ENCODE data around the gene PRRT2.
"Not testable (repeated sequence)": the region's sequence is repeated elsewhere in the genome, so short reads cannot be mapped to it uniquely, and the experiment has no call there.

The PRRT2 gene

GRCh38 chr16:29812754-29813643, 1.0 kb downstream of the PRRT2 start:
- no peak for DNase-seq

DNA sequence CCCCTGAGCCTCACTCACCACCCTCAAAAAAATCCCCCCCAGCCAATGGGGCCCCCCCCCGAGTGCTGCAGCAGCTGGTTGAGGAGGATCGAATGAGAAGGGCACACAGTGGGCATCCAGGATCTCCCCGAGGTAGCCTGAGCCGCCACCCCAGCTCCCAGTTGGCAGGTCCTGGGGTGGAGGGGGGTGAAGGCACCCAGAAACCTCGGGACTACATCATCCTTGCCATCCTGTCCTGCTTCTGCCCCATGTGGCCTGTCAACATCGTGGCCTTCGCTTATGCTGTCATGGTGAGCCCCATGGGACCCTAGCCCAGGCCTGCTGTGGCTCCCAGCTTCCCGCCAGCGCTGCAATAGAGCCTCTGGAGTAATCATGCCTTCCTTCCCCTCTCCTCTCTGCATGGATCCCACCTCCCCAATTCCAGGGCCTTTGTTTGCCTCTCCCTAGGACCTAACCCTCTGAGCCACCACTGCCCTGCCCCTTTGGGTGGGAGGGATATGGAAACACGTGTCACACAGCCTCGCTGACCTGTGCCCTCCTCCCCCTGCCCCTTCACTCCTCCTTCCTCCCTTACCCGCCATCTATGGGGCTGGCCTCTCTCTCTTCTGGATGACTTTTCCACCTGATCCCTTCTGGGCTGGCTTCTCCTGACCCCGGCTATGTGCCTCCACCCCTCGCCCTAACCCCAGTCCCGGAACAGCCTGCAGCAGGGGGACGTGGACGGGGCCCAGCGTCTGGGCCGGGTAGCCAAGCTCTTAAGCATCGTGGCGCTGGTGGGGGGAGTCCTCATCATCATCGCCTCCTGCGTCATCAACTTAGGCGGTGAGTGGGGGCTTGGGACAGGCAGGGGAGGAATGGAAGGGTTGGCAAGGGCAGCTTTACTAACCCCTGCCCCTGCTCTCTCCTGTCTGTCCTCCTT, 1.9 kb downstream of the PRRT2 start:
- peak; percentile 43 for DNase-seq

DNA sequence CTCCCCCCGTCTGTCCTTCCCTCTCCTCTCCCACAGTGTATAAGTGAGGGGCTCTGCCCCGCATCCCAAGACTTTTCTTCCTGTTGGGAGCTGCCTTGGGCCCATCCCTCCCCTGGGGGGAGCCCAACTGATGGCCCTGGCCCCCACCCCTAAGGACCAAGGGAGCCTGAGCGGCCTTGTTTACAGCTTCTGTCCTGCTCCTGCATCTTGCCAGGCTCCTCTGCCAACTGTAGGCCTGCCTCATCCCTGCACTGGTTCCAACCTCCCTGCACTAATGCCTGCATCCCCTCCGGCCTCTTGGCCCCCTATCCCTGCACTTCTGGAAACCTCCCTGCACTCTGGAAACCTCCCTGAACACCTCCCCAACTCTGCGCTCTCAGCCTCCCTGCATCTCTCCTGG, 2.6 kb downstream of the PRRT2 start:
- peak; percentile 43 for DNase-seq

DNA sequence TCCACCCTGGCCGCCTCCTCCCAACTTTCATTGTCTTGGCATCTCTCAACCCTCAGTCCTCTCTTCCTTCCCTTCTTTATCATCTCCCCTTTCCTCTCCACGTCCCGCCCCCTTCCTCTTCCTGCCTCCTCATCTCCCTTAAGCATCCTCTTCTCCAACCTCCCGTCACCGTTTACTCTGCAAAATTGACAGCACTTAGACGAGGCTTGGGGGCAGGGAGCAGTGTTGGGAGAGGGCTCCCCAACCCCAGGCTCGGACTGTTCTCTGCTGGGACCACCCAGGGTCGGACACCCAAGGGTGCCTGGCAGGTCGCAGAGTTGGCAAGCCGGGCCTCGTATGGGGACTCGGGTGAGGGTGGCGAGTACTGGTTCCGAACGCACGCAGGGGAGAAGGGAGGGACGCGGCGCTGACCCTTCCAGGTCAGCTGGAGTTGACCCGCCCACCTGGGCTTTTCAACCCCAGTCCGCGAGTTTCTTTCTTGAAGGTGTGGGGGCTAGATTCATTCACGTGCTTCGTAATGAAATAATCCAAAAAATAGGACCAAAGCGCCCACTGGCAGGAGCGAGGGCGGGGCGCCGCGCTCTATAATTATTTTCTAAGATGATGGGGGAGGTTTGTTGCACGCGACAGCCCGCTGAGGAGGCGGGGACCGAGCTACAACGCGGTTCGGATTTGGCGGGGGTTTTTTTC, 3.2 kb downstream of the PRRT2 start:
- DNase-seq, result peak; percentile 73

DNA sequence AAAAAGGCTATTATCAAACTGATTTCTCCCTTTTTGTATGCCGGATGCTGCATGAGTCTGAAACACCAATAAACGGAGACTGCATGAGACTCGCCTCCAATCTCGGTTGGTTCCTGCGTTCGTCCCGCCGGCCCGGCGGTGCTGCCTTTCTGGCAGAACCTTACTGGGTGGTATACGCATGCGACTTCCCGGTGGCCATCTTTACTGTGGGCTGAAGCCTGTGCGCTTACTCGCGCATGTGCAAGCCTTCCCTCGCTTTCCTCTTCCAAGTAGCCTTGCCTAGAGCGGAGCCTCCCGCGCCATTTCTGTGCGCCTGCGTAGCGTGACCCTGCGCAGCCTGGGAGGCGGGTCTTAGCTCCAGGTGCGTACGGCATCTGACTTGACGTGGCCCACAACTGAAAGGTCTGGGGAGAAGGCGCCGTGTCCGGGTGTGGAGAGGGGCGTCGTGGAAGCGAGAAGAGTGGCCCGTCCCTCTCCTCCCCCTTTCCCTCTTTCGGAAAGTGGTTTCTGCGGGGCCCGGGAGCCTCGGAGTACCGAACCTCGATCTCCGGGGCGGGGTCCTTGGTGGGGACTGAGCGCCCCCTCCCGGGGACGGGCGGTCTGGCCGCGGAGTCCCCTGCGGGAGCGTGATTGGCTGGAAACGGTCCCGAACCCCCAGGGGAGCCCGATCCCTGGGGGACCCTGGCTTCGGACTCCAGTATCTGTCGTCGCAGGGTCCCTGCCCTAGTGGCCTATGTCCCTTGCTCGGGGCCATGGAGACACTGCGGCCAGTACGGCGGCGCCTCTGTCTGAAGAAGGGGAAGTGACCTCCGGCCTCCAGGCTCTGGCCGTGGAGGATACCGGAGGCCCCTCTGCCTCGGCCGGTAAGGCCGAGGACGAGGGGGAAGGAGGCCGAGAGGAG, 4.0 kb downstream of the PRRT2 start, which contains the start of gene PAGR1:
PAGR1 (plus strand) TSS at position 360 of the 901 bp plus-strand sequence; CDS start at position 734, 374 bp downstream.
- peak; percentile 98 for DNase-seq

DNA sequence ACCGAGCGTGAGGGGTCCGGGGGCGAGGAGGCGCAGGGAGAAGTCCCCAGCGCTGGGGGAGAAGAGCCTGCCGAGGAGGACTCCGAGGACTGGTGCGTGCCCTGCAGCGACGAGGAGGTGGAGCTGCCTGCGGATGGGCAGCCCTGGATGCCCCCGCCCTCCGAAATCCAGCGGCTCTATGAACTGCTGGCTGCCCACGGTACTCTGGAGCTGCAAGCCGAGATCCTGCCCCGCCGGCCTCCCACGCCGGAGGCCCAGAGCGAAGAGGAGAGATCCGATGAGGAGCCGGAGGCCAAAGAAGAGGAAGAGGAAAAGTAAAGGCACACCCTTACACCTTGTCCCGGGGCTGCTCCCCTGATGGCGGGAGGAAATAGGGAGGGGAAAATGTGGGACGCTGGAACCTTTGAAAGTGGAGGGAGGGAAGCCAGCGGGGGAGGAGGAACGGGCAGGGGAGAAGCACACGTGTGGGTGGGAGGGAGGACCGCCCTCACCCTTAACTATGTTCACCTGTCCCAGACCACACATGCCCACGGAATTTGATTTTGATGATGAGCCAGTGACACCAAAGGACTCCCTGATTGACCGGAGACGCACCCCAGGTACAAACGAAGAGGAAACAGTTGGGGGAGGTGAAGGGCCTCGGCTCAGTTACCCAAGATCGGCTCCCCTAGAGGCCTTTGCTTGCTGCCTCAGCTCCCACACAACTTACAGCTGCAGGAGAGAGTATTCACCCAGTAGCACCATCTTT, 4.9 kb downstream of the PRRT2 start:
- DNase-seq, result peak; percentile 65

GRCh38 chr16:29818082-29818481, 6.1 kb downstream of the PRRT2 start:
- DNase-seq, result no peak

- DNase-seq, result peak; percentile 38
These were observed 7.5 kb downstream of the PRRT2 start for GRCh38 chr16:29819506-29819905.

DNA sequence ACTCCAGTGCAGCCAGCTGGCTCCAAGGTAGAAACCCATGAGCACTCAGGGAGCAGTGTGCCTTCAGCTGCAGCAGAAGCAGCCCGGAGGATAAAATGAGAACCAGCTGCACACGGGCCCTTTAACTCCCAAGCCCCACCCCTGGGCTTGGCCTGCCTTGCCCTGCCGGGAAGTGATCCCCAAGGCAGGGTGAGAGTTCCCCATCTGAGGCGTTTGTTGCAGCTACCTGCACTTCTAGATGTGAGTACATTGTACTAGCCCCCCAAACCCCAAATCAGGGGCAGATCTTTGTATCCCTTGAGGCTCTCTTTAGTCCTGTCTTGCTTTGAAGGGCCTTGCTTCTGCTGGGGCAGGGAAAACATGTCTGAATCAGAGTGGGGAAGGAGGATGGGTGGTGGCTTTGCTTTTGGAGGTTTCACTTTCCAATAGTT, 8.3 kb downstream of the PRRT2 start, which contains the start of gene MVP:
MVP (plus strand) TSS at position 192 of the 431 bp plus-strand sequence. CDS start 10,088 bp downstream, outside the sequence.
- peak; percentile 78 for DNase-seq

- DNase-seq, result no peak
These were observed 9.0 kb downstream of the PRRT2 start for GRCh38 chr16:29820730-29821642.

DNA sequence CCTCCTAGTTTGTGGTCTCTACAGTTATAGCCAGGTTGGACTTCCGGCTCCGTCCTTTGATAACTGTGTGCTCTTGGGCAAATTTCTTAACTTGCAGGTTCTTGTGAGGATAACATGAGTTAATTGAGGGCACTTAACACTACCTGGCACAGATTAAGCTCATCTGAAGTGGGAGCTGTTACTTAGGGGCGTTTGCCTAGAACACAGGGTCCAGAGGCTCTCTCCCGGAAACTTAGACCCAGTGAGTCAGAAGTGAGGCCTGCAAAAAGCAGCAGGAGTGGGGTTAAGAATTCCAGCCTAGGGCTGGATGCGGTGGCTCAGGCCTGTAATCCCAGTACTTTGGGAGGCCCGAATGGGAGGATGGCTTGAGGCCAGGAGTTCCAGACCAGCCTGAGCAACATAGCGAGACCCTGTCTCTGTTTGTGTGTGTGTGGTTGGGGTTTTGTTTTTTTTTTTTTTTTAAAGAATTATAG, 9.7 kb downstream of the PRRT2 start:
- no peak for DNase-seq

- no peak for DNase-seq
These were observed 12.7 kb downstream of the PRRT2 start for GRCh38 chr16:29824589-29825144.

DNA sequence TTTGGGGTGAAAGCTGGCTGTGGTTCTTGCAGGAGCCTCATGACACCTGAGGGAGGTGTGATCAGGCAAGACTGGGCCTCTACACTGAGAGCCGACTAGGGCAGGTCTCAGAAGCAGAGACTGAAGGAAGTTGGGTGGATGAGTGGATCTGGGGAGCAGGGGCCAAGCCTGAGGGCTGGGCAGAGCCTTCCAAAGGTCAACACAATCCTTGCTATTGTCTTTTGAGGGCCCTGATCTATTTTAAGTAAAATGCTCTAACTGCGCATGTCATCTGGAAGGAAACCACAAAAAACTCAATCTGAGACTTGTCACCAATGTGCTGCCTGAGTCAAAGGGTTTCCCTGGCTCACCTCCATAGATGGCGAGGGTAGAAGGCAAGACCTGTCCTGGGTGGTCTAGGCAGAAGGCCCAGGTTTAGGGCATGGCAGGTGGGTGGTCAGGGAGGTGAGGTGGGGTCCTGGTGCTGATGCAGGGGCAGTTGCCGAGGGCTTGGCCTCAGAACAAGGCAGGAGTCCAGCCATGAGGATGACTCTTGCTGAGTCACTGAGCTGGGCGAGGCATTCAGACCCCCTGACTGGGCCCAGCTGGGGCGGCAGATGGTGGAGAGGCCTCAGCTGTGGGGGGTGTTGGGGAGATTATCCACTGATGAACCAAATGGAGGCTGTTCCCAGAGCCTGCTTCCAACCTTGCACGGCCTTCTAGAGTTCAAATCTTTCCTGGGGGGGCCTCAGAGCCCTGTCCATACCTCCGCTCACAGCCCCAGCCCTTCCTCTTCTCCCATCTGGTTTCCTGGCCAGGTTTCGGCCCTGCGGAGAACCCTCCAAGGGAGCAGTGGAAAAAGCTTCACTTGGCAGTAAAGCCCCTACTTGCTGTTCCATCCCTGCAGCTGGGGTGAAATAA, 13.4 kb downstream of the PRRT2 start:
- DNase-seq, result peak; percentile 97

- no peak for DNase-seq
These were observed 14.3 kb downstream of the PRRT2 start for GRCh38 chr16:29826342-29826695.

- no peak for DNase-seq
These were observed 18.8 kb downstream of the PRRT2 start for GRCh38 chr16:29830774-29831173.

DNA sequence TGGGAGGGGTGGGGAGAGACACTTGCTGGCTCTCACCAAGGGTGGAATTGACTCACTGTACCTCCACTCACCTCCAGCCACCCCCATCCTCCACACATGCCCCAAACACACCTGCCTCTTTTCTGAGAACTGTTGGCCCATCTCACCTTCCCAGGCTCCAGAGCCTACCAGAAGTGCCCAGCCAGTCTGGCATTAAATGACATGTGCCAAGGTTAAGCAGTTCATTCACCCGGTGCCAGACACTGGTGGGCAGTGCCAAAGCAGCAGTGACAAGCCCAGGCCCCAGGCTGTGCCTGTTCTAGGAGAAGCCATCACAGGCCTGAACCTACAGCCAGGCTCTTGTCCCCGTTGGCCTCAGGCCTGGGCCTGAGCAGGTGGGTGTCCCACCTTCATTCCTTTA, 19.5 kb downstream of the PRRT2 start:
- no peak for DNase-seq

DNA sequence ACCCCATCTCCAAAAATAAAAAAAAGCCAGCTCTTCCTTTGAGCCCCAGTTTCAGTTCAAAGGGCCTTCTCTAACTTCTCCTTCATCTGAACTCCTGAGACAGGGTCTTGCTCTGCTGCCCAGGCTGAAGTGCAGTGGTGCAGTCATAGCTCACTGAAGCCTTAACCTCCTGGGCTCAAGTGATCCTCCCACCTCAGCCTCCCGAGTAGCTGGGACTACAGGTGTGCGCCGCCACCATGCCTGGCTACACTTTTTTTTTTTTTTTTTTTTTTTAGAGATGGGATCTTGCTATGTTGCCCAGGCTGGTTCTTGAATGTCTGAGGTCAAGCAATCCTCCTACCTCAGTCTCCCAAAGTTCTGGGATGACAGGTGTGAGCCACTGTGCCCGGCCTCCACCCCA, 21.2 kb downstream of the PRRT2 start:
- not testable (repeated sequence) for DNase-seq

DNA sequence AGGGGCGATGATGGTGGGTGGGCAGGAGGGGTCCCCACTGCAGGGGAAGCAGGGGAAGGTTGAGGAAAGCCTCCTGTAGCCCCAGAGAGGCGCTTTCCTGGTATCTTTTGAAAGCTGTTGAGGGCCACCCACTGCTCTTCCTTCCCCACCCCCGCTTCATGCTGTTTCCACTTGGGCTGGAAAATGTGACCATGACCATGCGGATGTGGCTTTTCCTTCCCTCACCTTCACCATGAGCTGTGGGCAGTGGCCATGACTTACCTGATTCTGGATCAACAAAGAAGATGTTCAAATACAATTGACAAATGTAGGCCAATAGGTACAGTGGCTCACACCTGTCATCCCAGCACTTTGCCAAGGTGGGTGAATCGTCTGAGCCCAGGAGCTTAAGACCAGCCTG, 22.1 kb downstream of the PRRT2 start:
- no peak for DNase-seq

All from NCI-H82 (cell line).